Measurements from ENCODE around the gene NCLN. TPM values are rescaled to one million over a fixed set of nuclear protein-coding genes. Genes with fewer than 3 reads are reported as not detected.

Gene NCLN
- total and polyA plus RNA-seq, 9 donors, result 5.3 to 43.6 (median 22.1) TPM

GRCh38 chr19:3179739-3180293 lies 5.9 kb upstream of the NCLN start:
- WGBS, 3 donors, result 90 to 94% (median 92%) methylated on average over 26 to 31 of the region's 31 CpGs
- no peaks in the 10 kb centered on the region for H3K4me1 ChIP-seq (ENCODE audit: insufficient read depth)
- TF ChIP-seq EP300 (IDR thresholded peaks at IDR 0.05) (no peak), CTCF (IDR thresholded peaks at IDR 0.05) (no peak), POLR2A (IDR thresholded peaks at IDR 0.05) (no peak)
- no peaks in the 10 kb centered on the region for H3K9me3 ChIP-seq
- intact Hi-C loops (cut with DNase I), result no loop called here
- H3K4me3 ChIP-seq, result no peak overlapping the region
- no peaks in the 10 kb centered on the region for H3K36me3 ChIP-seq
- DNase-seq, result peak in 1 of 5 donors; percentile 20
- no peaks in the 10 kb centered on the region for H3K27me3 ChIP-seq
- no peak overlapping the region for H3K27ac ChIP-seq

DNA sequence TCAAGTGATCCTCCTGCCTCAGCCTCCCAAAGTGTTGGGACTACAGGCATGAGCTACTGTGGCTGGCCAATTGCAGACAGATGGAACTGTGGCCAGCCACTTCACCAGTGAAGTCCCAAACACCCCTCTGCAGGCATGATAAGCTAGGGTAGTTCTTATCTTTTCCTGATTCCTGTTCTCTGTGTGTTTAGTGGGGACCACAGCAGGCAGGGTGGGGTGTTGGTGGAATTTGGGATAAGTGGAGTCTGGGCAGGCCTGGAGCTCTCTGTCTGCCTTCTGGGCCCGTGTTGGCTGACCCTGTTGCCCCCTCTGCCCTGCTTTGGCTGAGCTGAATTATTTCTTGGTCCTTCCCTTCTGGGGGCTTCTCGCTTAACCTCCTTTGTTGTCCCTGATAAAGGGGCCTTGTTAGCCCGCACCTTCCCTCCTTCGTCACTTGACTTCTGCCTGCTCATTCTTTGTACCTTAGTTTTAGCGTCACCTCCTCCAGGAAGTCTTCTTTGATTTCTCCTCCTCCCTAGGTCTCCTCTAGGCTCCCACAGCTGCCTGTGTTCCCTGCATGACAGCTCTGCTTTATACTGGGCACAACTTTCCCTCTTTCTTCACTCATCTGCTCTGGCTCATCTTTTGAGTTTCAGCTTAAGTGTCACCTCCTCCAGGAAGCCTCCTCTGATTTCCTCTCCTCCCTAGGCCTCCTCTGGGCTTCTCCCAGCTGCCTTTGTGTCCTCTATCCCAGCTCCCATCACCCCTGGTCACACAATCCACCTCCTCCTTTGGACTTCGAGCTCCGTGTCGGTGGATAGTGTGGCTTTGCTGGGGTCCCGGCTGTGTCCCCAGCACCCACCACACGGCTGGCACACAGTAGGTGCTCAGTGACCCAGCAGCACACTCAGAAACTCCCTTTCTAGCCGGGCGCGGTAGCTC lies 1.7 kb upstream of the NCLN start:
- no peak for TF ChIP-seq CTCF (IDR thresholded peaks at IDR 0.05)
- Histone ChIP-seq H3K4me3 (no peak overlapping the region), H3K4me1 (ENCODE audit: insufficient read depth) (peaks cover 11% of the 10 kb centered on the region), H3K27ac (no peak overlapping the region), H3K36me3 (no peaks in the 10 kb centered on the region), H3K27me3 (no peaks in the 10 kb centered on the region), H3K9me3 (no peaks in the 10 kb centered on the region)
- WGBS, 3 donors, result 68 to 80% (median 68%) methylated on average over 13 of the region's 13 CpGs
- intact Hi-C loops (cut with DNase I), result no loop called here
- DNase-seq, result peak in 1 of 5 donors; percentile 41

GRCh38 chr19:3184847-3185460 lies 776 bp upstream of the NCLN start:
- 8 to 15% (median 12%) methylated on average over 14 of the region's 14 CpGs for WGBS, 3 donors
- H3K36me3 ChIP-seq, result no peaks in the 10 kb centered on the region
- intact Hi-C loops (cut with DNase I), result no loop called here
- peaks cover 11% of the 10 kb centered on the region for H3K4me1 ChIP-seq (ENCODE audit: insufficient read depth)
- no peaks in the 10 kb centered on the region for H3K27me3 ChIP-seq
- TF ChIP-seq POLR2A (IDR thresholded peaks at IDR 0.05), result no peak
- TF ChIP-seq CTCF (IDR thresholded peaks at IDR 0.05), result no peak
- no peak overlapping the region for H3K27ac ChIP-seq
- H3K4me3 ChIP-seq, result peak overlapping the region; percentile 87
- no peaks in the 10 kb centered on the region for H3K9me3 ChIP-seq
- peak in 3 of 5 donors; percentile 77 to 80 (median 80) for DNase-seq

DNA sequence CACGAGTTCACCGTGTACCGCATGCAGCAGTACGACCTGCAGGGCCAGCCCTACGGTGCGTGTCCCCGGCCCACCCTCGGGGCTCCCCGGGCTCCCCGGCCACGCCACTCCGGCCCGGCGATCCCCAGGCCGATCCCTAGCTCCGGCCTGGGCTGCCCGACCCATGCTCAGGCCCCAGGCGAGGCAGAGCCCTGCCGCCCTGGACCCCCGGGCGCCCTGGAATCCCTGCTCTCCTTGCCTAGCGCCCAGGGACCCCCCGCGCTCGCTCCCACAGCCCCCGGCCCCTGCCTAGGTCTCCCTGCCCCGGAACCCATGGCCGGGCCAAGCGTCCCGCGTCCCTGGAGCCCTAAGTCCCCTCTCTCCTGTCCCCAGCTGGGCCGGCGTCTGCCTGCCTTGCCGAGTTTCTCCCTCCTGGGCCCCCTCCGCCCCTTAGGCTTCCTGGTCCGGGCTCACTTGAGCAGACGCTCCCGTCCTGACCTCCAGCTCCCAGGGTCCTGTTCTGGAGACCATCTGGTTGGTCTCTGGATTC lies 494 bp downstream of the NCLN start:
- H3K9me3 ChIP-seq, result no peaks in the 10 kb centered on the region
- intact Hi-C loops (cut with DNase I), result no loop called here
- H3K4me1 ChIP-seq (ENCODE audit: insufficient read depth), result peaks cover 11% of the 10 kb centered on the region
- DNase-seq, result peak in 3 of 5 donors; percentile 37 to 62 (median 58)
- WGBS, 3 donors, result 0 to 2% (median 0%) methylated on average over 26 to 38 of the region's 38 CpGs
- no peak overlapping the region for H3K27ac ChIP-seq
- H3K4me3 ChIP-seq, result peak overlapping the region; percentile 87
- TF ChIP-seq POLR2A (IDR thresholded peaks at IDR 0.05), result no peak
- TF ChIP-seq CTCF (IDR thresholded peaks at IDR 0.05), result no peak
- TF ChIP-seq EP300 (IDR thresholded peaks at IDR 0.05), result no peak
- no peaks in the 10 kb centered on the region for H3K36me3 ChIP-seq
- no peaks in the 10 kb centered on the region for H3K27me3 ChIP-seq
